Measurements from ENCODE around the gene MYO18B. TPM values are rescaled to one million over a fixed set of nuclear protein-coding genes. Genes with fewer than 3 reads are reported as not detected.

The MYO18B gene
- total and polyA plus RNA-seq, 2 of the 8 experiments (the other 6 are each of a cell fraction or from before 2014, with no cell fraction given), result 0.62 to 0.78 TPM

- Histone ChIP-seq H2BK15ac (ENCODE audit: low read length) (no peak overlapping the region), H3K79me2 (ENCODE audit: control insufficient read depth in 1 of 2, insufficient read depth in 2 of 2, low read length in 2 of 2) (no peaks in the 10 kb centered on the region), H4K8ac (ENCODE audit: extremely low read depth, insufficient read depth, low read length) (no peak overlapping the region), H2AK5ac (ENCODE audit: low read depth, low read length) (no peak overlapping the region), H3K27ac (ENCODE audit: low read depth, low read length) (no peak overlapping the region), H3K18ac (ENCODE audit: extremely low read depth, low read length) (no peak overlapping the region), H3K14ac (ENCODE audit: insufficient read length) (no peak overlapping the region), H3K4me1 (replicated peaks in 1 of 4; ENCODE audit: control insufficient read depth in 3 of 4, insufficient read depth in 4 of 4, low read length in 3 of 4) (no peaks in the 10 kb centered on the region), H3K79me1 (ENCODE audit: low read depth, low read length) (no peaks in the 10 kb centered on the region), H2BK12ac (ENCODE audit: low read depth, low read length) (no peak overlapping the region), H3K4me2 (ENCODE audit: insufficient read depth in 1 of 2, low read depth in 2 of 2, low read length in 2 of 2) (no peak overlapping the region), H3K27me3 (replicated peaks in 1 of 4; ENCODE audit: control insufficient read depth in 3 of 4, extremely low read depth in 1 of 4, insufficient read depth in 3 of 4, low read length in 3 of 4) (no peaks in the 10 kb centered on the region), H2BK5ac (ENCODE audit: low read depth, low read length) (no peak overlapping the region), H3K56ac (replicated peaks; ENCODE audit: insufficient read length, low read depth, low read length) (no peak overlapping the region), H4K91ac (replicated peaks; ENCODE audit: insufficient read length, low read length) (no peak overlapping the region), H3K36me3 (ENCODE audit: control insufficient read depth in 2 of 4, insufficient read depth in 4 of 4, low read length in 3 of 4) (no peaks in the 10 kb centered on the region), H3K4ac (replicated peaks; ENCODE audit: insufficient read length, low read depth, low read length) (no peak overlapping the region), H3K9ac (replicated peaks in 1 of 4; ENCODE audit: extremely low read depth in 1 of 4, low read depth in 3 of 4, low read length in 3 of 4) (no peak overlapping the region), H4K20me1 (replicated peaks in 1 of 2; ENCODE audit: control insufficient read depth in 1 of 2, insufficient read depth in 2 of 2, low read length in 2 of 2) (no peaks in the 10 kb centered on the region), H2BK20ac (ENCODE audit: low read length) (no peak overlapping the region), H3K4me3 (ENCODE audit: extremely low read depth in 1 of 4, insufficient read depth in 2 of 4, low read depth in 3 of 4, low read length in 4 of 4) (no peak overlapping the region), H3K23me2 (ENCODE audit: low read depth, low read length) (no peaks in the 10 kb centered on the region), H2BK120ac (replicated peaks; ENCODE audit: low read depth, low read length) (no peak overlapping the region), H3K23ac (ENCODE audit: insufficient read length) (no peak overlapping the region), H3K9me3 (ENCODE audit: insufficient read depth in 2 of 2, low read depth in 1 of 2, low read length in 1 of 2) (no peaks in the 10 kb centered on the region; a peak in 1 of 4 replicates), H4K5ac (ENCODE audit: insufficient read length, low read depth, low read length) (no peak overlapping the region), H2AFZ (ENCODE audit: low read length) (no peak overlapping the region)
- WGBS, 2 experiments (ENCODE audit: extremely low coverage in 1 of 2, insufficient coverage in 1 of 2, insufficient read length in 1 of 2, insufficient replicate concordance in 2 of 2, low coverage in 1 of 2, low lambda C conversion rate in 2 of 2, missing lambda C conversion rate in 1 of 2), result 94% methylated on average over 45 of the region's 48 CpGs; no CpG with 5 or more reads in 1 of the 2 experiments
- DNase-seq (ENCODE audit: low read depth in 1 of 2, low spot score in 2 of 2), result no peak
- FAIRE-seq, result no peak
- ChIA-PET CTCF (ENCODE audit: partially characterized antibody) (interaction anchor here (0.9 to 3.0 kb wide), 3 partner anchors 8 to 15 kb away, joined by 3 to 11 read pairs (median 7); no protein-coding TSS in a partner anchor), POLR2A (ENCODE audit: partially characterized antibody) (interaction anchor here (0.6 kb wide), 1 partner anchor 305 kb away, joined by 3 read pairs; no protein-coding TSS in a partner anchor)
- TF ChIP-seq JUN (IDR thresholded peaks at IDR 0.05; ENCODE audit: low read depth, low read length) (no peak), SP2 (IDR thresholded peaks at IDR 0.05; ENCODE audit: low read length) (no peak), SIX5 (IDR thresholded peaks at IDR 0.05; ENCODE audit: low read depth, low read length) (no peak), JUND (IDR thresholded peaks at IDR 0.05; ENCODE audit: low read length) (no peak), YY1 (IDR thresholded peaks at IDR 0.05; ENCODE audit: low read depth, low read length) (no peak)
Observed at GRCh38 chr22:25752615-25753214, 10.7 kb downstream of the MYO18B start.
